Measurements from ENCODE around the gene TMEM132C.
"Not testable (repeated sequence)": the region's sequence is repeated elsewhere in the genome, so short reads cannot be mapped to it uniquely, and the experiment has no call there.

Gene TMEM132C

GRCh38 chr12:128497376-128497775 lies 230.4 kb downstream of the TMEM132C start:
- 89% methylated on average over 13 of the region's 13 CpGs for WGBS
- H3K4me3 ChIP-seq (ENCODE audit: insufficient read depth in 1 of 2, low read depth in 1 of 2, low read length in 2 of 2); DNase-seq; H2BK15ac ChIP-seq (ENCODE audit: low read depth, poor library complexity, severe bottlenecking); H3K79me1 ChIP-seq (replicated peaks; ENCODE audit: low read length, poor library complexity, severe bottlenecking); H2BK5ac ChIP-seq (ENCODE audit: low read depth, low read length, poor library complexity, severe bottlenecking); H2AK5ac ChIP-seq (ENCODE audit: low read length, severe bottlenecking); H3K9ac ChIP-seq (ENCODE audit: low read length); H3K36me3 ChIP-seq (ENCODE audit: control insufficient read depth in 1 of 2, insufficient read depth in 2 of 2, low read depth in 1 of 2, low read length in 2 of 2); H4K8ac ChIP-seq (ENCODE audit: low read length); H2BK120ac ChIP-seq (ENCODE audit: low read depth, low read length); H3K27me3 ChIP-seq (ENCODE audit: control insufficient read depth in 1 of 2, insufficient read depth in 1 of 2, low read length in 2 of 2); H2BK12ac ChIP-seq (ENCODE audit: low read length in 2 of 2); H3K23ac ChIP-seq (ENCODE audit: low read length in 2 of 2); H2AFZ ChIP-seq (ENCODE audit: low read depth, low read length); H3K4ac ChIP-seq (ENCODE audit: low read depth in 1 of 2, low read length in 2 of 2); H3K4me2 ChIP-seq (ENCODE audit: low read length, poor library complexity, severe bottlenecking); H3K27ac ChIP-seq (ENCODE audit: low read length, poor library complexity, severe bottlenecking); H4K91ac ChIP-seq (ENCODE audit: low read length); H3K14ac ChIP-seq (ENCODE audit: low read length in 2 of 2); H3K18ac ChIP-seq (ENCODE audit: low read depth in 1 of 2, low read length in 2 of 2); H3K4me1 ChIP-seq (ENCODE audit: control insufficient read depth, insufficient read depth, low read depth, low read length): not testable (repeated sequence)
- H3K9me3 ChIP-seq (ENCODE audit: control insufficient read depth, low read length): peaks cover 12% of the 10 kb centered on the region

- H2AK5ac ChIP-seq (ENCODE audit: low read length, severe bottlenecking): no peak overlapping the region
- H2AFZ ChIP-seq (ENCODE audit: low read depth, low read length): no peak overlapping the region
- no peaks in the 10 kb centered on the region for H3K4me1 ChIP-seq (ENCODE audit: control insufficient read depth, insufficient read depth, low read depth, low read length)
- H2BK5ac ChIP-seq (ENCODE audit: low read depth, low read length, poor library complexity, severe bottlenecking): no peak overlapping the region
- no peak overlapping the region for H3K23ac ChIP-seq (ENCODE audit: low read length in 2 of 2)
- no peak overlapping the region for H4K91ac ChIP-seq (ENCODE audit: low read length)
- no peak overlapping the region for H3K14ac ChIP-seq (ENCODE audit: low read length in 2 of 2)
- H2BK15ac ChIP-seq (ENCODE audit: low read depth, poor library complexity, severe bottlenecking): no peak overlapping the region
- H3K18ac ChIP-seq (ENCODE audit: low read depth in 1 of 2, low read length in 2 of 2): no peak overlapping the region
- no peaks in the 10 kb centered on the region for H3K27me3 ChIP-seq (ENCODE audit: control insufficient read depth in 1 of 2, insufficient read depth in 1 of 2, low read length in 2 of 2)
- H2BK120ac ChIP-seq (ENCODE audit: low read depth, low read length): no peak overlapping the region
- no peaks in the 10 kb centered on the region for H3K79me1 ChIP-seq (replicated peaks; ENCODE audit: low read length, poor library complexity, severe bottlenecking)
- 84% methylated on average over 7 of the region's 7 CpGs for WGBS
- no peak overlapping the region for H3K4me3 ChIP-seq (ENCODE audit: insufficient read depth in 1 of 2, low read depth in 1 of 2, low read length in 2 of 2)
- H3K9ac ChIP-seq (ENCODE audit: low read length): no peak overlapping the region
- H3K4me2 ChIP-seq (ENCODE audit: low read length, poor library complexity, severe bottlenecking): no peak overlapping the region
- H3K4ac ChIP-seq (ENCODE audit: low read depth in 1 of 2, low read length in 2 of 2): no peak overlapping the region
- no peak overlapping the region for H3K27ac ChIP-seq (ENCODE audit: low read length, poor library complexity, severe bottlenecking)
- no peak for DNase-seq
- no peak overlapping the region for H4K8ac ChIP-seq (ENCODE audit: low read length)
- peaks cover 32% of the 10 kb centered on the region for H3K9me3 ChIP-seq (ENCODE audit: control insufficient read depth, low read length)
- H2BK12ac ChIP-seq (ENCODE audit: low read length in 2 of 2): no peak overlapping the region
- no peaks in the 10 kb centered on the region for H3K36me3 ChIP-seq (ENCODE audit: control insufficient read depth in 1 of 2, insufficient read depth in 2 of 2, low read depth in 1 of 2, low read length in 2 of 2)
Measured at GRCh38 chr12:128507470-128507869, 240.5 kb downstream of the TMEM132C start.

- H3K9me3 ChIP-seq (ENCODE audit: control insufficient read depth, low read length): peaks cover 21% of the 10 kb centered on the region
- H3K27me3 ChIP-seq (ENCODE audit: control insufficient read depth in 1 of 2, insufficient read depth in 1 of 2, low read length in 2 of 2): no peaks in the 10 kb centered on the region
- no peak overlapping the region for H2BK5ac ChIP-seq (ENCODE audit: low read depth, low read length, poor library complexity, severe bottlenecking)
- H3K18ac ChIP-seq (ENCODE audit: low read depth in 1 of 2, low read length in 2 of 2): no peak overlapping the region
- H3K9ac ChIP-seq (ENCODE audit: low read length): no peak overlapping the region
- H2AK5ac ChIP-seq (ENCODE audit: low read length, severe bottlenecking): no peak overlapping the region
- no peak overlapping the region for H2BK15ac ChIP-seq (ENCODE audit: low read depth, poor library complexity, severe bottlenecking)
- no peak overlapping the region for H4K8ac ChIP-seq (ENCODE audit: low read length)
- H3K4ac ChIP-seq (ENCODE audit: low read depth in 1 of 2, low read length in 2 of 2): no peak overlapping the region
- H3K23ac ChIP-seq (ENCODE audit: low read length in 2 of 2): no peak overlapping the region
- H3K36me3 ChIP-seq (ENCODE audit: control insufficient read depth in 1 of 2, insufficient read depth in 2 of 2, low read depth in 1 of 2, low read length in 2 of 2): no peaks in the 10 kb centered on the region
- H4K91ac ChIP-seq (ENCODE audit: low read length): no peak overlapping the region
- H3K4me2 ChIP-seq (ENCODE audit: low read length, poor library complexity, severe bottlenecking): no peak overlapping the region
- H3K27ac ChIP-seq (ENCODE audit: low read length, poor library complexity, severe bottlenecking): no peak overlapping the region
- DNase-seq: no peak
- 82% methylated on average over 4 of the region's 4 CpGs for WGBS
- H3K79me1 ChIP-seq (replicated peaks; ENCODE audit: low read length, poor library complexity, severe bottlenecking): no peaks in the 10 kb centered on the region
- H3K14ac ChIP-seq (ENCODE audit: low read length in 2 of 2): no peak overlapping the region
- H2BK120ac ChIP-seq (ENCODE audit: low read depth, low read length): no peak overlapping the region
- H3K4me3 ChIP-seq (ENCODE audit: insufficient read depth in 1 of 2, low read depth in 1 of 2, low read length in 2 of 2): no peak overlapping the region
- H3K4me1 ChIP-seq (ENCODE audit: control insufficient read depth, insufficient read depth, low read depth, low read length): no peaks in the 10 kb centered on the region
- H2BK12ac ChIP-seq (ENCODE audit: low read length in 2 of 2): no peak overlapping the region
- no peak overlapping the region for H2AFZ ChIP-seq (ENCODE audit: low read depth, low read length)
Measured at GRCh38 chr12:128509170-128509569, 242.2 kb downstream of the TMEM132C start.

GRCh38 chr12:128510511-128510910 lies 243.5 kb downstream of the TMEM132C start:
- Histone ChIP-seq H3K36me3 (ENCODE audit: control insufficient read depth in 1 of 2, insufficient read depth in 2 of 2, low read depth in 1 of 2, low read length in 2 of 2) (no peaks in the 10 kb centered on the region), H3K4me3 (ENCODE audit: insufficient read depth in 1 of 2, low read depth in 1 of 2, low read length in 2 of 2) (no peak overlapping the region), H3K23ac (ENCODE audit: low read length in 2 of 2) (no peak overlapping the region), H3K27me3 (ENCODE audit: control insufficient read depth in 1 of 2, insufficient read depth in 1 of 2, low read length in 2 of 2) (no peaks in the 10 kb centered on the region), H2BK12ac (ENCODE audit: low read length in 2 of 2) (no peak overlapping the region), H2BK5ac (ENCODE audit: low read depth, low read length, poor library complexity, severe bottlenecking) (no peak overlapping the region), H3K4ac (ENCODE audit: low read depth in 1 of 2, low read length in 2 of 2) (no peak overlapping the region), H3K18ac (ENCODE audit: low read depth in 1 of 2, low read length in 2 of 2) (no peak overlapping the region), H3K4me2 (ENCODE audit: low read length, poor library complexity, severe bottlenecking) (no peak overlapping the region), H3K9ac (ENCODE audit: low read length) (no peak overlapping the region), H4K91ac (ENCODE audit: low read length) (no peak overlapping the region), H2BK15ac (ENCODE audit: low read depth, poor library complexity, severe bottlenecking) (no peak overlapping the region), H2AK5ac (ENCODE audit: low read length, severe bottlenecking) (no peak overlapping the region), H3K14ac (ENCODE audit: low read length in 2 of 2) (no peak overlapping the region), H3K79me1 (replicated peaks; ENCODE audit: low read length, poor library complexity, severe bottlenecking) (no peaks in the 10 kb centered on the region), H3K27ac (ENCODE audit: low read length, poor library complexity, severe bottlenecking) (no peak overlapping the region), H2AFZ (ENCODE audit: low read depth, low read length) (no peak overlapping the region), H3K4me1 (ENCODE audit: control insufficient read depth, insufficient read depth, low read depth, low read length) (no peaks in the 10 kb centered on the region), H4K8ac (ENCODE audit: low read length) (no peak overlapping the region), H2BK120ac (ENCODE audit: low read depth, low read length) (no peak overlapping the region), H3K9me3 (ENCODE audit: control insufficient read depth, low read length) (peaks cover 17% of the 10 kb centered on the region)
- DNase-seq: no peak
- WGBS: 79% methylated on average over 8 of the region's 8 CpGs
